Muscle layer of colon (tissue), 2 donors: ENCODE results near the gene DRGX.

ENCODE experiments used
- H3K27ac ChIP-seq: one replicate; pipeline ENCODE4 v1.7.0; 2013; ENCODE audit warnings: low read depth, mild to moderate bottlenecking, low read length, moderate library complexity
- H3K27me3 ChIP-seq, 2 donors: one replicate each; pipeline ENCODE4 v1.7.0; 2013; ENCODE audit warnings: low read length in 2 of 2, mild to moderate bottlenecking in 2 of 2; ENCODE audit not compliant: insufficient read depth in 2 of 2, control insufficient read depth in 1 of 2
- H3K36me3 ChIP-seq: one replicate; pipeline ENCODE4 v1.7.0; 2013; ENCODE audit warnings: mild to moderate bottlenecking, low read length; ENCODE audit not compliant: insufficient read depth
- H3K4me1 ChIP-seq: one replicate; pipeline ENCODE4 v1.7.0; 2013; ENCODE audit warnings: mild to moderate bottlenecking, low read length; ENCODE audit not compliant: insufficient read depth
- H3K4me3 ChIP-seq, 2 donors: one replicate each; pipeline ENCODE4 v1.7.0; 2013; ENCODE audit warnings: low read length in 2 of 2, low read depth in 1 of 2, mild to moderate bottlenecking in 1 of 2, moderate library complexity in 1 of 2
- H3K9ac ChIP-seq: one replicate; pipeline ENCODE4 v1.7.0; 2013; ENCODE audit warnings: low read length
- H3K9me3 ChIP-seq: one replicate; pipeline ENCODE4 v1.7.0; 2013; ENCODE audit warnings: mild to moderate bottlenecking, low read length
- donor health status: abdominal sarcoma.
- donor health status: Adenocarcinoma of cecum.

Gene DRGX

DNA sequence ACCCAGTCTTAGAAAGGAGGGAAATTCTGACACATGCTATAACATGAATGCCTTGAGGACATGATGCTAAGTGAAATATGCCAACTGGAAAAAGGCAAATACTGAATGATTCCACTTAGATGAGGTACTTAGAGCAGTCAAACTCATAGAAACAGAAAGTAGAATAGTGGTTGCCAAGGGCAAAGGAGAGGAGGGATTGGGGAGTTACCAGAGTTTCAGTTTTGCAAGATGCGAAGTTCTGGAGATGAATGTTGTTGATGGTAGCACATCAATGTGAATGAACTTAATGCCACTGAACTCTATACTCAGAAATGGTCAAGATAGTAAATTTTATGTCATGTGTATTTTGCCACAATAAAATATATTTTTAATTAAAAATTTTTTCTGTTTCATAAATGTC, 38.9 kb downstream of the DRGX start:
- Histone ChIP-seq H3K9ac (no peak overlapping the region), H3K27ac (no peak overlapping the region), H3K4me1 (peaks cover 12% of the 10 kb centered on the region), H3K36me3 (no peaks in the 10 kb centered on the region), H3K4me3 (no peak overlapping the region), H3K9me3 (no peaks in the 10 kb centered on the region), H3K27me3 (no peaks in the 10 kb centered on the region)

DNA sequence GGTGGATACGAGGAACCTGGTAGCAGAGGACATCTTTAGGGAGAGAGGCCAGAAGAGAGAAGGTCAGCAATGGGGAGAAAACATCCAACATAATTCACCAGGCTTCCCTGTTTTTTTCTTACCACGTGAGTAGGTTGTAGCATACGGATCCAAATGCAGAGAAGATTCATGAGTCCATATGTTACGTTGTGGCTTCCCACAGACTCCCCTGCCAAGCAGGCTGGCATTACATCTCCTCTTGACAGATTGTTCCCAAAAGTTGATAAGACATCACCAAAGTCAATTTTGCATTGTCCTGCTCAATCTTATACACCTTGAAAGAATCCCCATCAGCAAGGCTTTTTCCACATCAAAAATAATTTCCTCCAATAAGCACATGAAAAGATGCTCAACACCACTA, 39.7 kb downstream of the DRGX start:
- Histone ChIP-seq H3K27ac (no peak overlapping the region), H3K36me3 (no peaks in the 10 kb centered on the region), H3K4me1 (peaks cover 12% of the 10 kb centered on the region), H3K27me3 (no peaks in the 10 kb centered on the region), H3K9me3 (no peaks in the 10 kb centered on the region), H3K9ac (no peak overlapping the region), H3K4me3 (no peak overlapping the region)

DNA sequence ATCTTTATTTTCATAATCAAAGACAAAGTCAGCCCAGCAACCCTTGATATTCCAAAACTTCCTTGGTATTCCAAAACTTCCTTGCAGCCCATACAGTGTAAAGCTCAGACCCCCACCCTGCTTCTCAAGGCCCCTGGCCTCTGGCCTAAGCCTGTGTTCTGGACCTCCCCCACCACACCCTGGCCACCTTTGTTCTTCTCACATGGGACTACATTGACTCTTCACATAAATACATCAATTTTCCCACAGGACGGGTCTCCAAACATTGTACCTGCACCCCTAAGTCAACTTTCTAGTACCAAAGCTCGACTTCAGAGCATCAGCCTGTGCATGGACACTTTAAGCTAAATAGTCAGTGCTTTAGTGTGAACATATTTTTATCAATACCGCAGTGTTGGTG, 40.7 kb downstream of the DRGX start:
- H3K36me3 ChIP-seq = no peaks in the 10 kb centered on the region
- H3K27me3 ChIP-seq = no peaks in the 10 kb centered on the region
- H3K9ac ChIP-seq = no peak overlapping the region
- no peaks in the 10 kb centered on the region for H3K9me3 ChIP-seq
- H3K27ac ChIP-seq = no peak overlapping the region
- H3K4me1 ChIP-seq = peaks cover 5% of the 10 kb centered on the region
- no peak overlapping the region for H3K4me3 ChIP-seq

DNA sequence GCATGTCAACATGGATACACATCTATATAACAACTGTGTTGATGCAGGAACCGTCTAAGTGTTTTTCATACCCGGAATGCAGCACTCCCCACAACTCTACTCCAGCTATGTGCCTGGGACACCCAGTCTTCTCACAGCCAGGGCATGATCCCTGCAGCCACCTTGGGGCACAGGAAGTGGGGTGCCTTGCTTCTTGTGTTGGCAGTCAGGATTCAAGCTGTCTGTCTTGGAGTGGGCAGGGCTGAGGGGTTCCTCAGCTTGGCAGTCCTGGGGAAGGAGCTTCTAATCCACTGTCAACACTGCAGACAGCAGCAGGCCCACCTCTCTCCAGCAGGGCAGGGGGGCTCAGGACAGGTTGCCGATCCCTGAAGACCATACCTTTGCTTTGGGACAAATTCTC, 41.3 kb downstream of the DRGX start:
- Histone ChIP-seq H3K4me1 (no peaks in the 10 kb centered on the region), H3K4me3 (no peak overlapping the region), H3K27ac (no peak overlapping the region), H3K9me3 (no peaks in the 10 kb centered on the region), H3K27me3 (no peaks in the 10 kb centered on the region), H3K36me3 (no peaks in the 10 kb centered on the region), H3K9ac (no peak overlapping the region)

DNA sequence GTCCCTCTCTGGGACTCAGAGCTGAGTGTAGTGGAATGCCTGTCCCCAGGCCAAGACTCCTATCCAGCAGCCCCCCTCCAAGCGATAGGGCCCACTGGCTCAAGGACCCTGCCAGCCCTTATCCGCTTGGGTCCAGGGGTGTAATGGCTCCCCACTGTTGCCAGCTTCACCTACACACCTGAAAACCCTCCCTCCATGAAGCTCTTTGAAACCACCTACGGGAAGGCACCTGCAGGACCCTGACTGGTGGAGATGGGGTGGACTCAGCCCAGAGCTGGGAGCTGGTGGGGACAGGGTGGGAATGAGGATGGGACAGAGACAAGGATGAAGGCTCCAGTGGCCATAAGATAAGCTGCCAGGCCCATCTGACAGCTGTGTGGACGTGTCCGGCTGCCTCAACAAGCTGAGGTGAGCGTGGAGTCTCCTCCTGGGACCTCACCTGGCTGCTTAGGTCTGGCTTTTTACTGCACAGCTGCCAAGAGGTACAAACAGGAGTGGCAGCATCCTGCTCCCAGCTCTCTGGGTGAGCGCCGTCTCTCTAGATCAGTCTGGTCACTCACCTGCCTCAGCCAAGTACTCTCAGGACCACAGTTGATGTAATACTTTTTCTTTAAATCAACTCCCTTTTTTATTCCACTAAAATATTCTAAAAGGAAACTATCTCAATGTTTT, 41.9 kb downstream of the DRGX start:
- Histone ChIP-seq H3K27ac (no peak overlapping the region), H3K9me3 (no peaks in the 10 kb centered on the region)

DNA sequence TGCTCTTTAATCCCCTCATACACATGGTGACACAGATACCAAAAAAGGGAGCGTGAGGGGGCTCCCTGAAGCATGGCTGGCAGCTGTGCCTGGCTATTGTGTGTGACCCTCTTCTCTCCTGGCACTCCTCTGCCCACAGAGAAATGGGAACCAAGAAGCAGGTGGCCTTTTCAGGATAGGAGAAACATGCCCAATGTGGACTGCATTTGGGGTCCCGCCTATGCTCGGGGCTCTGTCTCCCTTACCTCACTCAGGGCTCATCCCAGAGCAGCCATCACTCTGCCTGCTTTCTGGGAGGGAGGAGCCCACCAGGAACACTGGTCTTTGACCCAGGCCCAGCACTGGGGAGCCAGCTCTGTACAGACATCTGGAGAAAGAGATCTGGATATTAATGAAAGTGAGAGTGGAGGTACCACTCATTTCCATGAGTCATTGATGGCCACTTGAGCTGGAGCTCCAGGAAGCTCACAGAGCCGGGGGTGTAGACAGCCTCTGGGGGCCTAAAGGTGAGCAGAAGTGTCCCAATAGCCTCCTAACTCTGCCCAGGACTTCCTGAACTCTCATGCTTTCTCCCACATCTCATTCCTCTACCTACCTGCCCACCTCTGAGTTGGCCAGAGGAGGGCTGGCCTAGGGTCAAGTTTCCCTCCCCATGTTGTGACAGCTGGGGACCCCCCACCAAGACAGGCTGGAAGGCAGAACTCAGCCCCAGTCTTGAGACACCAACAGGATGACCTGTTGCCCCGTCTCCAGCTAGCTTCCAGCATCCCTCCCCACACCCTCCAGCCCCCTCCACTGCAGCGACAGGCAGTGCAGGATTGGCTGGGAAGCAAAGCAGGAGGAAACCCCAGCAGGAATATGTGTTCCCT, 42.6 kb downstream of the DRGX start:
- no peaks in the 10 kb centered on the region for H3K9me3 ChIP-seq
- H3K27ac ChIP-seq = no peak overlapping the region
- H3K9ac ChIP-seq = no peak overlapping the region
- H3K4me1 ChIP-seq = no peaks in the 10 kb centered on the region
- H3K27me3 ChIP-seq = no peaks in the 10 kb centered on the region
- H3K36me3 ChIP-seq = no peaks in the 10 kb centered on the region
- no peak overlapping the region for H3K4me3 ChIP-seq

More for the DNA sequence above, 41.9 kb downstream of the DRGX start:
- no peaks in the 10 kb centered on the region for H3K27me3 ChIP-seq
- H3K4me1 ChIP-seq = no peaks in the 10 kb centered on the region
- H3K9ac ChIP-seq = no peak overlapping the region
- no peaks in the 10 kb centered on the region for H3K36me3 ChIP-seq
- H3K4me3 ChIP-seq = no peak overlapping the region

DNA sequence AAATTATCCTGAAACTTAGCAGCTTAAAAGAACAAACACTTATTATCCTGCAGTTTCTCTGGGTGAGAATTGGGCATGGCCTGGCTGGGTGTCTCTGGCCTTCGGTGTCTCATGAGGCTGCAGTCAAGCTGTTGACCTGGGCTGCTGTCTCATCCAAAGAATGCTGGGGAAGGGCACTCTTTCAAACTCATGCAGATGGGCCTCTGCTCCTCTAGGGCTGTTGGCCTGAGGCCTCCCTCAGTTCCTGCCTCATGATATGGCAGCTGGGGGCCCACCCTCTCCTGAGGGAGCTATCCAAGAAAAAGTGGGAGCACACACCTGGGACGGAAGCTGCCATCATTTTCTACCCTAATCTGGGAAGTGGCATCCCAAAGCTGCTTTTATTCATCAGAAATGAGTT, 43.6 kb downstream of the DRGX start:
- no peaks in the 10 kb centered on the region for H3K36me3 ChIP-seq
- H3K4me3 ChIP-seq = no peak overlapping the region
- no peak overlapping the region for H3K27ac ChIP-seq
- no peaks in the 10 kb centered on the region for H3K4me1 ChIP-seq
- no peak overlapping the region for H3K9ac ChIP-seq
- H3K9me3 ChIP-seq = no peaks in the 10 kb centered on the region
- H3K27me3 ChIP-seq = no peaks in the 10 kb centered on the region

DNA sequence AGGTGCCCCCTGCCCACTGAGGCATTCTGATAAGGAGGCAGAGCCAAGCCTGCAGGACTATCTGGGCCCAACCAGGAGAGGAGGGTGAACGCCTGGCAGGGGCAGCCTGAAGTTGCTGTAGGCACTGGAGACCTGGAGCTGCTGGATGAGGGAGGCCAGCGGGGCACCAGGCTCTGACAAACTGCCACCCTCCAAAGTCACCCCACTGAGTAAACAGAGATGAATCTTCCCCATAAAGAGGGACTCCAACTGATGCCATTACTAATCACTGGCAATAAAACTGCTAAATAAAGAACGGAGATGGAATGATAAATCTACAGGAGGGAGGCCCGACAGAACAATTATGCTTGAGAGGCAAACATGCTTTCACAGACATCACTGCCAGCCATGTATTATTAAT, 44.2 kb downstream of the DRGX start:
- no peaks in the 10 kb centered on the region for H3K4me1 ChIP-seq
- no peaks in the 10 kb centered on the region for H3K27me3 ChIP-seq
- no peak overlapping the region for H3K27ac ChIP-seq
- no peaks in the 10 kb centered on the region for H3K36me3 ChIP-seq
- H3K9ac ChIP-seq = no peak overlapping the region
- no peak overlapping the region for H3K4me3 ChIP-seq
- no peaks in the 10 kb centered on the region for H3K9me3 ChIP-seq

DNA sequence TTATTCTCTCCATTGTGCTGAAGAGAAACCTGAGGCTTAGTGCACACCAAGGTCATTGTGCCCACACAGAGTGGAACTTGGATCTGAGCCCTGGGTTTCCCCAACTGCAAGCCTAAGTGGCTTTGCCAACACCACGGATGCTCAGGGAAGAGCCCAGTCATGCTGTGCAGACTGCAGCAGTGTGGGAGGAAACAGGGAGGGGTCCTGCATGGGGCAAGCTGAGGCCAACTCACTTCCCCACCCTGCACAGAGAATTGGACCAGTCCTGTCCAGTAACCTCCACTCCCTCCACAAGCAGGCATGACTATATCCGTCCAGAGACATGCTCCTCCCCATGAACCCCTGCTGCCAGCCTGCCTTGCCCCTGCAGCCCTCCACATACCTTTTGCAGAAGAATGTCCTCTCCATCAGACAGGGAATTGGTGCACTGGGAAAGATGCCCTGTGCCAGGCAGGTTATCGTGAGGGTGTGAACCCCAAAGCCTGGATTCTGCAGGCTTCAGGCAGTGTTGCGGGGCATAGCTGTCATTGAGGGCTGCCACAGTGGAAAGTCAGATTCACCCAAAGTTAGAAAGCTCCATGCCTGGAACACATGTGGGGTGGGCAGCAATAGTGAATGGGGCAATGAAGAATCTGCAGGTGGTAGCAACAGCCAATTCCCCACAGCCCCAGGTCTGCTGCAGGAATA, 44.9 kb downstream of the DRGX start:
- no peak overlapping the region for H3K9ac ChIP-seq
- no peaks in the 10 kb centered on the region for H3K27me3 ChIP-seq
- no peaks in the 10 kb centered on the region for H3K4me1 ChIP-seq
- H3K4me3 ChIP-seq = no peak overlapping the region
- H3K36me3 ChIP-seq = no peaks in the 10 kb centered on the region
- no peaks in the 10 kb centered on the region for H3K9me3 ChIP-seq
- H3K27ac ChIP-seq = no peak overlapping the region

DNA sequence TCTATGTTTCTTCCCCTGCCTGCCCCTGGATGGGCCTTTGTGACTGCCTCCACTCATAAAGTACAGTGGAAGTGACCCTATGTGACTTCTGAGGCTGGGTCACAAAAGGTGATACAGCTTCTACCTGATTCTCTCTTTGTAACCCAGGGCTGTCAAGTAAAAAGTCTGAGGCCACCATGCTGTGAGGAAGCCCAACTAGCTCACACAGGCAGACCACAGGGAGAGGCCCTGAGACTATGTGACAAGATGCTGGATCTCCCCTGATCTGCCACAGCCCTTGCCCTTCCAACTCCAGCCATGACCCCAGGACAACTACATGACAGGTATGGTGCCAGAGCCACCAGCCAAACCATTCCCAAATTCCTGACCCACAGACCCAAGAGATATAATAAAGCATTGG, 45.8 kb downstream of the DRGX start:
- no peaks in the 10 kb centered on the region for H3K36me3 ChIP-seq

DNA sequence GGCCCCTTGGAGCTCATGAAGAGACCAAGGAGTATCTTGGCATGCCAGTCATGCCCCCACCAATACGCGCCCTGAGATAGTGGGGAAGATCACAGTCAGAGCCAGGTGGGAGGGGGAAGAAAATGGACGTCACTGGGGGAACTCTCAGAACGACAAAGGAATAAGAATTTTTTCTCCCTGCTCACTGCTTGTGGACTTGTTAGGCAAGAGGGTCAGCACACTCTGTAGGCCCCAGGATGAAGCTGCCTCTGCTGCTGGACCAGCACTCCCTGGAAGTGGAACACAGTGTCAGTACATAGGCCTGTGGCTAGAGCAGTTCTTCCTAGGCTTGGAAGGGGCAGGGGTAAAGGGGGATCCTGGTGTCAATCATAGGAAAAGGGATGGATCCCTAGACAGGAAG, 46.5 kb downstream of the DRGX start:
- no peak overlapping the region for H3K4me3 ChIP-seq
- no peaks in the 10 kb centered on the region for H3K27me3 ChIP-seq
- no peaks in the 10 kb centered on the region for H3K4me1 ChIP-seq
- H3K27ac ChIP-seq = no peak overlapping the region
- H3K9me3 ChIP-seq = no peaks in the 10 kb centered on the region
- H3K36me3 ChIP-seq = no peaks in the 10 kb centered on the region
- no peak overlapping the region for H3K9ac ChIP-seq

More for the DNA sequence above, 45.8 kb downstream of the DRGX start:
- no peaks in the 10 kb centered on the region for H3K9me3 ChIP-seq
- H3K27ac ChIP-seq = no peak overlapping the region
- H3K4me1 ChIP-seq = no peaks in the 10 kb centered on the region
- H3K4me3 ChIP-seq = no peak overlapping the region
- H3K9ac ChIP-seq = no peak overlapping the region
- H3K27me3 ChIP-seq = no peaks in the 10 kb centered on the region
